ENCODE results near the gene BEND6. TPM values are rescaled to one million over a fixed set of nuclear protein-coding genes. Genes with fewer than 3 reads are reported as not detected.

BEND6 gene
- total RNA-seq, 2 experiments from 2014 or later: 0.50 to 1.5 TPM

- TF ChIP-seq EZH2phosphoT487 (IDR thresholded peaks at IDR 0.05; ENCODE audit: borderline replicate concordance, low read depth, low read length) (no peak), CTCF (conservative IDR thresholded peaks at IDR 0.05; ENCODE audit: low read length) (no peak)
- no peaks in the 10 kb centered on the region for H4K20me1 ChIP-seq (ENCODE audit: insufficient read depth, low read length)
- ChIA-PET CTCF (ENCODE audit: unreplicated experiment) (no interaction called here), POLR2A (interaction anchor here (0.6 kb wide), 1 partner anchor 13 kb away, joined by 3 read pairs; no protein-coding TSS in a partner anchor)
- no peak overlapping the region for H3K4me3 ChIP-seq (ENCODE audit: low read depth, low read length, poor library complexity, severe bottlenecking)
- 0 out of 2 replicates have a peak, but pooled peaks cover 6% of the 10 kb centered on the region for H3K9me3 ChIP-seq (ENCODE audit: low read length)
- no peak overlapping the region for H3K27ac ChIP-seq (ENCODE audit: low read depth, low read length, poor library complexity, severe bottlenecking)
- no peaks in the 10 kb centered on the region for H3K79me2 ChIP-seq (ENCODE audit: insufficient read depth, low read depth, low read length)
- intact Hi-C loops (cut with micrococcal nuclease; ENCODE audit: unreplicated experiment): no loop called here
- H3K9me2 ChIP-seq (ENCODE audit: insufficient read depth, low read length): no peaks in the 10 kb centered on the region
- H3K36me3 ChIP-seq (ENCODE audit: insufficient read depth, low read length): no peaks in the 10 kb centered on the region
- no peak overlapping the region for H2AFZ ChIP-seq (ENCODE audit: low read length)
- no peak overlapping the region for H3K4me2 ChIP-seq (ENCODE audit: low read length)
- no peak for DNase-seq (ENCODE audit: low spot score)
- H3K4me1 ChIP-seq (ENCODE audit: insufficient read depth, low read length, poor library complexity, severe bottlenecking): no peaks in the 10 kb centered on the region
- no TSS peak for BruUV-seq (replicated peaks)
These were observed 23.6 kb downstream of the BEND6 start for GRCh38 chr6:56978530-56978929.

GRCh38 chr6:56984361-56984760 is 29.5 kb downstream of the BEND6 start:
- BruUV-seq (replicated peaks): no TSS peak
- Histone ChIP-seq H2AFZ (ENCODE audit: low read length) (no peak overlapping the region), H3K4me1 (ENCODE audit: insufficient read depth, low read length, poor library complexity, severe bottlenecking) (no peaks in the 10 kb centered on the region), H3K36me3 (ENCODE audit: insufficient read depth, low read length) (no peaks in the 10 kb centered on the region), H3K4me3 (ENCODE audit: low read depth, low read length, poor library complexity, severe bottlenecking) (no peak overlapping the region), H3K79me2 (ENCODE audit: insufficient read depth, low read depth, low read length) (no peaks in the 10 kb centered on the region), H4K20me1 (ENCODE audit: insufficient read depth, low read length) (no peaks in the 10 kb centered on the region), H3K9me3 (ENCODE audit: low read length) (no peaks in the 10 kb centered on the region), H3K27ac (ENCODE audit: low read depth, low read length, poor library complexity, severe bottlenecking) (no peak overlapping the region), H3K9me2 (ENCODE audit: insufficient read depth, low read length) (no peaks in the 10 kb centered on the region), H3K4me2 (ENCODE audit: low read length) (no peak overlapping the region)
- POLR2A ChIA-PET: no interaction called here
- intact Hi-C loops (cut with micrococcal nuclease; ENCODE audit: unreplicated experiment): no loop called here
- CTCF ChIA-PET (ENCODE audit: unreplicated experiment): no interaction called here
- no peak for TF ChIP-seq CTCF (conservative IDR thresholded peaks at IDR 0.05; ENCODE audit: low read length)
- no peak for TF ChIP-seq EZH2phosphoT487 (IDR thresholded peaks at IDR 0.05; ENCODE audit: borderline replicate concordance, low read depth, low read length)
- DNase-seq (ENCODE audit: low spot score): no peak

- no peak overlapping the region for H3K4me3 ChIP-seq (ENCODE audit: low read depth, low read length, poor library complexity, severe bottlenecking)
- intact Hi-C loops (cut with micrococcal nuclease; ENCODE audit: unreplicated experiment): no loop called here
- BruUV-seq (replicated peaks): no TSS peak
- H4K20me1 ChIP-seq (ENCODE audit: insufficient read depth, low read length): no peaks in the 10 kb centered on the region
- no peak for DNase-seq (ENCODE audit: low spot score)
- H3K27ac ChIP-seq (ENCODE audit: low read depth, low read length, poor library complexity, severe bottlenecking): no peak overlapping the region
- H3K9me3 ChIP-seq (ENCODE audit: low read length): no peaks in the 10 kb centered on the region
- H3K4me2 ChIP-seq (ENCODE audit: low read length): no peak overlapping the region
- H3K36me3 ChIP-seq (ENCODE audit: insufficient read depth, low read length): no peaks in the 10 kb centered on the region
- no peak overlapping the region for H2AFZ ChIP-seq (ENCODE audit: low read length)
- TF ChIP-seq EZH2phosphoT487 (IDR thresholded peaks at IDR 0.05; ENCODE audit: borderline replicate concordance, low read depth, low read length) (no peak), CTCF (conservative IDR thresholded peaks at IDR 0.05; ENCODE audit: low read length) (no peak)
- H3K79me2 ChIP-seq (ENCODE audit: insufficient read depth, low read depth, low read length): no peaks in the 10 kb centered on the region
- ChIA-PET CTCF (ENCODE audit: unreplicated experiment) (no interaction called here), POLR2A (no interaction called here)
- H3K4me1 ChIP-seq (ENCODE audit: insufficient read depth, low read length, poor library complexity, severe bottlenecking): no peaks in the 10 kb centered on the region
- H3K9me2 ChIP-seq (ENCODE audit: insufficient read depth, low read length): no peaks in the 10 kb centered on the region
These were observed 30.0 kb downstream of the BEND6 start for GRCh38 chr6:56984884-56985283.

Data from OCI-LY7 (cell line).